HG02642 (cell line): Measurements from ENCODE around the gene ERCC4.
A peak's percentile ranks its signal among the peaks of the same experiment; 100 is the strongest.

ENCODE experiments used
- ATAC-seq: cut with Tn5 transposase; IDR thresholded peaks from one replicate; pipeline ENCODE4 v1.9.1; 2021; ENCODE audit warnings: mild to moderate bottlenecking; ENCODE audit not compliant: unreplicated experiment, poor library complexity

Gene ERCC4

DNA sequence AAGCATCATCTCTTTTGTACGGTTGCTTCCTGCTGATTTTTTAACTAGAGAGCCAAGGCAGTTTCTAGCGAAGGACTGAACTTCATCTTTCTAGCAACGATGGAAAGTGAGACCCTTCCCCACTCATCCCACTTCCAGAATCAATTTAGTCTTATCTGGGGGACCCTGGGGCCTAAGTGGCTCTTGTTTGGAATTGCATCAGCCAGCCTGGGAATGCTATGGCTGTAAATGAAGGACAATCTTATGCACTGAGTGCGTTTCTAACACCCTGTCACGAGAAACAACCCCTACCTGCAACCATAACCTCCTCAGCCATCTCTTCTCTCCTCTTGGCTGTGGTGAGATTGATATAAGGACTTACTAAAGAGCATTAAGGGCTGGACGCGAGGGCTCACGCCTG lies 64.8 kb downstream of the ERCC4 start:
- ATAC-seq, result no peak

DNA sequence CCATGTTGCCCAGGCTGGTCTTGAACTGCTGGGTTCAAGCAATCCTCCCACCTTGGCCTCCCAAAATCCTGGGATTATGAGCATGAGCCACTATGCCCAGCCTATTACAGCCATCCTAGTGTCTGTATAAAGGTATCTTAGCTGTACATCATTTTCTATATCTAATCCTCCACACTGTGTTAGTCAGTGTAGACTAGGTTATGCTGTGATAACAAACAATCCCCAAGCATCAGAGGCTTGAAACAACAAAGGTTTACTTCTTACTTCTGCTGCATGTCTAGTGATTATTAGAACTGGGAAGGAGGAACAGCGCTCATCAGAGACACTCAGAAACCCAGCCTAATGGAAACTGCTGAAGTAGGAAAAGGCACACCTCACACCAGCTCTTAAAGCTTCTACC lies 68.1 kb downstream of the ERCC4 start:
- no peak for ATAC-seq

DNA sequence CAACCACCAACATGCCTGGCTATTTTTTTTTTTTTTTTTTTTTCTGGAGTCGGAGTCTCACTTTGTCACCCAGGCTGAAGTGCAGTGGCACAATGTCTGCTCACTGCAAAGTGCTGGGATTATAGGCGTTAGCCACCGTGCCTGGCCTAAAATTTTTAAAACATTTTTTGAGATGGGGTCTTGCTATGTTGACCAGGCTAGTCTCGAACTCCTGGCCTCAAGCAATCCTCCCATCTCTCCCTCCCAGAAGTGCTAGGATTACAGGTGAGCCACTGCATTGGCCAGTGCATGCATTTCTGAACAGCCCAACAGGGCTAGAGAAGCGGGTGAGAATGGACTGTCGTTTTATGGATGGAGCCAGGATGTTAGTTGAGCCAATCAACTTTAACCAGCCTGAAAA lies 72.4 kb downstream of the ERCC4 start:
- no peak for ATAC-seq

DNA sequence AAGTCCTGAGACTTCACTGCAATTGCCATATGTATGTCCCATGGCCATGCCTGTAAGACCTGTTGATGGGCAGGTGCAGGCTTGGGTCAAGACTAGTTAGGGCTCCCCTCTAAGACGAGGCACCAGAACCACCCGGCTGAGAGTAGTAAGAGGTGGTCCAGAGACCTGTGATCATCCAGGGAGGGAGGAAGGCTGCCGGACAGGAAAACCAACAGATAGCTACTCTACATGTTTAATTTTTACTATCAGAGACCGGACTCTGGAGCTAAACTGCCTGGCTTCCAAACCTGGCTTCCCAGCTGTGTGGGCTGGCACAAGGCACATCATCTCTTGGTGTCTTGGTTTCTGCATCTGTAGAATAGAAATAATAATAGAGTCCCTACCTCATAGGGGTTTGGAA lies 73.0 kb downstream of the ERCC4 start:
- no peak for ATAC-seq

- ATAC-seq, result no peak
These were observed 74.5 kb downstream of the ERCC4 start for GRCh38 chr16:13994239-13995106.

- ATAC-seq, result no peak
These were observed 75.2 kb downstream of the ERCC4 start for GRCh38 chr16:13995194-13995593.

DNA sequence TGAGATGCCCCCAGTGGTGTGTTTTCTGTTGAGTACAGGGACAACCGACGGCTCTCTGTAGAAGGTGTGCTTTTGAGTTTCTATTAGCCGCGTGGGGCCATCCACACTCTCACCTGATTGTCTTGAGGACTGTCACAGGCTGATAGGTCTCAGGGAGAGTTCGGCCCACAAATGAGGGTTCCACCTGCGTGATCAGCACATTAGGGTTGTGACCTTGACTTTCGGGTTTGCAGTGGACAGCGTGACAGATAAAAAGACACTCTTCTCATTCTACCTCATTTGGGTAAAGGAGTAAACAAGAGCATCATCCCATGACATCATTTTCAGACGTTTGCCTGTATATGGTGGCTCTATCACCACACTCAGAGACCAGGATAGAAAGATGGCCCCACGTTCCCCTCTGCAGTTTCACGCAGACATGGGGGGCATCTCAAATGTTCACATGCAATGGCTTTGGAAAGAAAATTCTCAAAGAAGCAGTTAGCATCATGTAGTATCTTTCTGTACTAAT lies 76.9 kb downstream of the ERCC4 start:
- ATAC-seq, result no peak

- no peak for ATAC-seq
These were observed 77.6 kb downstream of the ERCC4 start for GRCh38 chr16:13997526-13997925.

DNA sequence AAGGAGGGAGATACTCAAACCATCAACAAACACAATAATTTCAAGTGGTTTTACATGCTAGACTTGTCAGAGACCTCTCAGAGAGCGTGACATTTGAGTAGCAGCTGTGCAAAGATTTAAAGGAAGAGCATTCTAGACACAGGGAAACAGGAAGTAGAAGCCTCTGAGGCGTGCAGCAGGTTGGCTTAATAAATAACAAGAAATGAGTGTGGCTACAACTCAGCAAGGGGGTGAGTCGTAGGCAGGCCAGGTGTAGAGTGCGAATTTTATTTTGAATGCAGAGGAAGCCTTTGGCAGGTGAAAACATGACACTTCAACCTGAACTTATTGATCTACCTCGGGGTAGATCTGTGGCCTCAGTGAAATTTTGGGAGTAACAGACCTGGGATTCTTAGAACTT lies 78.0 kb downstream of the ERCC4 start:
- peak; percentile 89 for ATAC-seq

GRCh38 chr16:13999071-13999894 lies 79.3 kb downstream of the ERCC4 start:
- no peak for ATAC-seq

- no peak for ATAC-seq
These were observed 80.0 kb downstream of the ERCC4 start for GRCh38 chr16:13999895-14000425.

GRCh38 chr16:14001521-14001920 lies 81.6 kb downstream of the ERCC4 start:
- no peak for ATAC-seq
